Endometrial microvascular endothelial cells (primary cell): ENCODE data around the gene GOSR2. TPM values are rescaled to one million over a fixed set of nuclear protein-coding genes. Genes with fewer than 3 reads are reported as not detected.
"Not testable (repeated sequence)": the region's sequence is repeated elsewhere in the genome, so short reads cannot be mapped to it uniquely, and the experiment has no call there.

Experiments
- in situ Hi-C: cut with HindIII; loops from 2 replicates; pipeline ENCODE4 v1.10.0; 2017; ENCODE audit warnings: low sequenced_read_pairs, low pct_unique_long_range_greater_than_20kb; ENCODE audit errors: inconsistent ontology term
- total RNA-seq: library from RNA; depleted of rRNA; stranded (reverse); fragments of >200 nt; gene quantifications from one replicate; pipeline ENCODE4 v1.2.3, GENCODE V29; 2015; ENCODE audit errors: inconsistent ontology term

The GOSR2 gene
- total RNA-seq, 1 donor from 2014 or later = 43.3 TPM

DNA sequence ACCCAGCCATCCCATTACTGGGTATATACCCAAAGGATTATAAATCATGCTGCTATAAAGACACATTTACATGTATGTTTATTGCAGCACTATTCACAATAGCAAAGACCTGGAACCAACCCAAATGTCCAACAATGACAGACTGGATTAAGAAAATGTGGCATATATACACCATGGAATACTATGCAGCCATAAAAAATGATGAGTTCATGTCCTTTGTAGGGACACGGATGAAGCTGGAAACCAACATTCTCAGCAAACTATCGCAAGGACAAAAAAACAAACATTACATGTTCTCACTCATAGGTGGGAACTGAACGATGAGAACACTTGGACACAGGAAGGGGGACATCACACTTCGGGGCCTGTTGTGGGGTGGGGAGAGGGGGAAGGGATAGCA, 998 bp upstream of the GOSR2 start:
- in situ Hi-C loops = not testable (repeated sequence)

DNA sequence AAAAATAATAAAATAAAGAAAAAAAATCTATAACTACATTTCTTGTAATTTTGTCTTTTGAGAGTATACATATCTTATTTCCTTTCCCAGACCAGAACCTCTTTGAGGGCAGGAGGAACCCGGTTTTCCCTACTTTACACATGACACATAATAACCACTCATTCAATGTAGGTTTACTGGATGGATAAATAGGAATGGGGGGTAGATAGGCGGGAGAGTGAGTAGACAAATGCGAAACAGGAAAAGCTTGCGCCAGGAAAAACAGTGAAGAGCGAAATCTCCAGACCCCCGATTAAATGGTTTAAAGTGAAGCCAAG, 515 bp upstream of the GOSR2 start:
- in situ Hi-C loops = no loop called here

DNA sequence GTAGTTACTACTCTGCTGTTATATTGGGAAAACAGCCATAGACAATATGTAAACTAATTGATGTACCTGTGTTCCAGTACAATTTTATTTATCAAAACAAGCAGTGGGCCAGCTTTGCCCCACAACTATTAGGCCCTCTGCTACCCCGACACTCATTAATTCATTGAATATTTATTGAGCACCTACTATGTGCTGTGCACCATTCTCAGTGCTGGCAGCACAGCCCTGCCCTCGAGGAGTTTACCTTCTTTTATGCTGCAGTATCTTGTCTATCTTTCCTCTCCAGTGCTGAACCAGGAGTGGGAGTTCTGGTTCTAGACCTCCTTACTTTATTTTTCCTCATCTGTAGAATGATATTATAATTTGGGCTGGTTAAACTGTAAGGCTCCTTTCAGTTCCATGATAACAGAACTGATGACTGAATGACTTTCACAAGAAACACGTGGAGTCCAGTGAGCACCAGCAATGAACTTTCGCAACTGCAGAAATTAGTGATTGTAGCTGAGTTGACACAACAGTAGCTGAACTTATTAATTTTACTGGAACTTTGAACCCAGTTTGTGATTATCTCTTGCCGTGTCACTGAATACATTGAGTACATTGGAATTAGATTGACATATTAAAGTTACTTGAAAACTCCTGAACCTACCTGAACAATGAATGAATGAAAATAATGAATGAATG, 2.4 kb downstream of the GOSR2 start:
- in situ Hi-C loops = no loop called here

- in situ Hi-C loops = no loop called here
Measured at GRCh38 chr17:46928467-46929261, 5.7 kb downstream of the GOSR2 start.

- in situ Hi-C loops = no loop called here
Measured at GRCh38 chr17:46929413-46929812, 6.5 kb downstream of the GOSR2 start.

DNA sequence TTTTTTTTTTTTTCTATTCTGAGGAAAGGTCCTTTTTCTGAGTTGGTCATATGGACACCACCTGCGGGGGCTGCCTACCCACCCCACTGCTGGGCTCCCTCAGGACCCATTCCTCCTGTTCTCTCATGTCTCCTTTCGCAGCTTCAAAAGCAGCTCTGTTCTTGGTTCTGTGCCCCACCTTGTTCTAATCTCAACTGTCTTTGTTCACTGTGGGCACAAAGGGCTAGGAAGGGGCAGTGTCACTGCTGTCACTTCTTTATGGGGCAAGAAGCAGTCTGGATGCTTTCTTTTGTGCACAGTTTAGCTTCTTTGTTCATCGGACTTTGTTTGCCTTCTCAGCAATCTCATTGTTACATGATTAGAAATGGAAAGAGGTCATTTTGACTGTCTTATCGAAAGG, 7.1 kb downstream of the GOSR2 start:
- in situ Hi-C loops = no loop called here

DNA sequence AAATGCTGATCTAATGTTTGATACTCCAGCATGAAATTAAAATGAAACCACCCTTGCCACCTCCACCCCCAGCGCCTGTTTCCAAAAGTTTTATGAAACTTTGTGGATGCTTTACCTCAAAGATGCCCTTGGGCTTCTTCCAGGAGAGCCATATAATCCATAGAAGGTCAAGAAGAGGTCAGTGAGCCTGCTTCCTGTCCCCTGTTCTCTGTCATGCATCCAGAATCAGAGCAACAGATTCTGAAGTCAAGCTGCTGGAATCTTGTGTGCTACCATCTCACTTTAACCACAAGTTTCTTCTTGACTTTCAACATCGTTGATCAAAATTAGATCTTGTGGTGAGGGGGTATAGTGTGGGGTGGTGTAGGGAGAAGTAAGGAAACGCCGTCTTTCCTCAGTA, 8.6 kb downstream of the GOSR2 start:
- in situ Hi-C loops = no loop called here

DNA sequence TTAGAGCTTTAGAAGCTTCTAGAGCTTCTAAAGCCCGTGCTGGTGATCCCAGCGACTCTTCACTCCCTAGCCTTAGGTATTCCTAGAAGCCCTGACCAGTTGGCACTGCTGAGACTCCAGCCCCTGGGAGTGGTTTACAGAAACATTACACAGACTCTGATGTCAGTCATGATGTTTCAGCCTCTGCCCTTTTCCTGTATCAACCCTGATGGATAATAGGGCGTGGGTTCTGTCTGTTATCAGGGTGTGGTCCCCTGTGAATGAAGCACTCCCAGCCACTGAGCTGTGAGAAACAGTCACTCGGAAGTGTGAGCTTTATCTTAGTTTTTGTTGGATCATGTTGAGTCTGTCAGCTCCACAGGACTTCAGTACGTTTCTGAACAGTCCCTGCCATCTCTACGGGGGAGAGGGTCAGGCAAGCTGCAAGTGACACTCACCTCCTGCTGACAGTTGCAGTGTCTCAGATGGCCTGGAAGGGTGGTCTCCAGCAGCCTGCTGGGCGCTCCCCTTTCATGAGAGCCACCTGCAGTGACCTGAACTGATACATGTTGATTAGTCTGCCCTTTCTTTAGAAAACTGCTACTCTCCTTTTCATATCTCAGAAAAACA, 12.8 kb downstream of the GOSR2 start:
- in situ Hi-C loops = no loop called here

GRCh38 chr17:46940692-46941404, 17.9 kb downstream of the GOSR2 start:
- in situ Hi-C loops = no loop called here

GRCh38 chr17:46942441-46943217, 19.7 kb downstream of the GOSR2 start:
- in situ Hi-C loops = no loop called here

DNA sequence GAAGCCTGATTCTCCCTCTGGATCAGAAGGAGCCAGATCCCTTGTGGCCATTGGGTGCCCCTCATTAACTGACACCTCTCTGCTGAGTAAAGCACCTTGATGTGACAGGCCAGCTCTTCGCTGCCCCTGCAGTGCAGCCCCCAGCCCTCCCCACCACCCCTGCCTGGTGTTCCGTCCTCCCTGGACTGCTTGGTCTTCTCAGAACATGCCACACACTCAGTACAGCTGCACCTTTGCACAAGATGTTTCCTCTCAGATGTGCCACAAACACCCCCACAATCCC, 20.2 kb downstream of the GOSR2 start:
- in situ Hi-C loops = no loop called here

GRCh38 chr17:46943501-46944393, 20.8 kb downstream of the GOSR2 start:
- in situ Hi-C loops = no loop called here

GRCh38 chr17:46944931-46945330, 22.0 kb downstream of the GOSR2 start:
- in situ Hi-C loops = no loop called here

GRCh38 chr17:46947216-46947615, 24.3 kb downstream of the GOSR2 start:
- in situ Hi-C loops = no loop called here

- in situ Hi-C loops = no loop called here
Measured at GRCh38 chr17:46948544-46948943, 25.6 kb downstream of the GOSR2 start.

- in situ Hi-C loops = no loop called here
Measured at GRCh38 chr17:46949291-46950174, 26.6 kb downstream of the GOSR2 start.

- in situ Hi-C loops = no loop called here
Measured at GRCh38 chr17:46950342-46950996, 27.5 kb downstream of the GOSR2 start.
